ENCODE results near the gene UNC13D. TPM values are rescaled to one million over a fixed set of nuclear protein-coding genes. Genes with fewer than 3 reads are reported as not detected.

Gene UNC13D
- total and polyA plus RNA-seq, 2 of the 4 experiments (the other 2 are of a cell fraction), result under 0.01 to 0.31 TPM

DNA sequence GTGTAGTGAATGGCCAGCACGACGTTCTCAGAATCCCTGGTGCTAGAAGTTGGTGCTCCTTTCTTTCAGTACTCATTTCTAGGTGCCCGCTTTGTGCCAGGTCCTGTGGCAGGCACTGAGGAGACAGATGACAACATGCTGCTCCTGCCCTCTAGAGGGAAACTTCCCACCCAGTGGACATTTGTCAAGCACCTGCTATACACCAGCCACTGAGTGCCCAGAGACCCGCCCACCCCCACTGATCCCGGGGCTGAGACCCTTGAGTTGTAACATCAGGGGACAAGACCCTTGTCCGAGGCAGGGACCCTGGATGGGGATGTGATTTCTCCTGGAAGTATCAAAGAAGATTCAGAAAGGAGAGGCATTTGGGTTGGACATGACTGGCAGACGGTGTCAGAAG is 25.1 kb downstream of the UNC13D start:
- POLR2A ChIA-PET (ENCODE audit: unreplicated experiment), result no interaction called here
- no CpG with 5 or more reads among the region's 7 CpGs for WGBS, 2 experiments (ENCODE audit: extremely low coverage in 2 of 2, insufficient read length in 1 of 2)
- no peaks in the 10 kb centered on the region for H3K27me3 ChIP-seq (ENCODE audit: control insufficient read depth, insufficient read depth, low read length)
- no peak overlapping the region for H3K27ac ChIP-seq (ENCODE audit: insufficient read depth, low read length)
- BruUV-seq (replicated peaks), result no TSS peak
- no peak overlapping the region for H4K8ac ChIP-seq (ENCODE audit: low read depth in 2 of 2, low read length in 2 of 2)
- H2BK5ac ChIP-seq (ENCODE audit: low read depth, low read length, poor library complexity, severe bottlenecking), result no peak overlapping the region
- H2AK5ac ChIP-seq (ENCODE audit: low read depth, low read length), result no peak overlapping the region
- intact Hi-C loops (cut with micrococcal nuclease) (no loop called here), dilution Hi-C loops (cut with HindIII; ENCODE audit: low sequenced_read_pairs, unreplicated experiment) (no loop called here), in situ Hi-C loops (cut with MboI; ENCODE audit: low sequenced_read_pairs) (no loop called here)
- H4K91ac ChIP-seq (ENCODE audit: insufficient read depth, low read depth, low read length), result no peak overlapping the region
- no peak overlapping the region for H3K23ac ChIP-seq (ENCODE audit: low read depth, low read length)
- H3K18ac ChIP-seq (ENCODE audit: low read depth, low read length), result no peak overlapping the region
- H2BK15ac ChIP-seq (ENCODE audit: low read depth, low read length), result no peak overlapping the region
- TF ChIP-seq RAD21 (IDR thresholded peaks at IDR 0.05; ENCODE audit: low read length) (no peak), NFE2L2 (IDR thresholded peaks at IDR 0.05; ENCODE audit: low read depth, low read length) (no peak)
- peaks cover 11% of the 10 kb centered on the region; the same call in 1 of the 2 replicates for H3K9me1 ChIP-seq (ENCODE audit: insufficient read depth, low read length)
- no peak for DNase-seq
- no peak overlapping the region for H3K4me3 ChIP-seq (ENCODE audit: insufficient read depth, low read depth, low read length)
- no peak overlapping the region for H3K4me2 ChIP-seq (ENCODE audit: low read depth, low read length)
- H3K4ac ChIP-seq (ENCODE audit: low read depth, low read length), result no peak overlapping the region
- no peak overlapping the region for H2AFZ ChIP-seq (replicated peaks; ENCODE audit: low read length, poor library complexity)
- ATAC-seq (ENCODE audit: low read depth), result no peak
- H3K4me1 ChIP-seq (ENCODE audit: control insufficient read depth, insufficient read depth, low read length), result peaks cover 7% of the 10 kb centered on the region
- H3K14ac ChIP-seq (replicated peaks; ENCODE audit: low read depth, low read length), result no peak overlapping the region
- H3K36me3 ChIP-seq (ENCODE audit: control insufficient read depth, insufficient read depth, low read length), result peaks cover 76% of the 10 kb centered on the region
- H2BK120ac ChIP-seq (ENCODE audit: low read depth, low read length), result no peak overlapping the region
- no peak overlapping the region for H3K9ac ChIP-seq (ENCODE audit: low read depth, low read length)
- H4K5ac ChIP-seq (ENCODE audit: low read depth, low read length), result no peak overlapping the region
- H3K79me1 ChIP-seq (ENCODE audit: low read depth in 1 of 2, low read length in 2 of 2), result peaks cover 5 to 18% of the 10 kb centered on the region in 2 experiments; a peak in 3 of 4 replicates
- CTCF ChIA-PET, result no interaction called here
- H4K20me1 ChIP-seq (ENCODE audit: insufficient read depth, low read length), result no peaks in the 10 kb centered on the region
- no peaks in the 10 kb centered on the region for H3K9me3 ChIP-seq (ENCODE audit: control insufficient read depth, insufficient read depth, low read length)
- H3K56ac ChIP-seq (ENCODE audit: extremely low read depth, insufficient read depth, low read length), result no peak overlapping the region
- no peak overlapping the region for H2BK20ac ChIP-seq (ENCODE audit: low read depth, low read length)
- peak overlapping the region; percentile 87 for H2AK9ac ChIP-seq (replicated peaks; ENCODE audit: low read depth, low read length, poor library complexity)

All from IMR-90 (cell line).